ENCODE measurements around the gene CDKAL1.
"Not testable (repeated sequence)": the region's sequence is repeated elsewhere in the genome, so short reads cannot be mapped to it uniquely, and the experiment has no call there.

CDKAL1 gene

DNA sequence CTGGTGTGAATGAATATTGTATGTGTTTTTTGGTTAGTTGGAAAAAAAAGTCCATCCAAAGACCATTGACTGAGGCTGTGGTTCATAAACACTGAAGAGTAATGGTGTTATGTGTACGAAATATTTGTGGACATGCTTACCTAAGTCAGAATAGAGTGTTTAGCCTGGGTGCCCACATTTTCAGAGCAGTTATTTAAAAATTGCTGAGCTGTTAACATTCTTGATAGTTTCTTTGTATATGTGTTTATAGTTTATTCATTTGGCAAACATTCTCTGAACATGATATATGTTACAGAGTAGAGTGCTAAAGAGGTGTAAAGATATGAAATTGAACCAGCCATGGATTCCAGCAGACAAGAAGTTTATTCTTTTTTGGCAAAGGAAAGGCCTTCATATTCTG, 20.6 kb downstream of the CDKAL1 start:
- no peak for DNase-seq

DNA sequence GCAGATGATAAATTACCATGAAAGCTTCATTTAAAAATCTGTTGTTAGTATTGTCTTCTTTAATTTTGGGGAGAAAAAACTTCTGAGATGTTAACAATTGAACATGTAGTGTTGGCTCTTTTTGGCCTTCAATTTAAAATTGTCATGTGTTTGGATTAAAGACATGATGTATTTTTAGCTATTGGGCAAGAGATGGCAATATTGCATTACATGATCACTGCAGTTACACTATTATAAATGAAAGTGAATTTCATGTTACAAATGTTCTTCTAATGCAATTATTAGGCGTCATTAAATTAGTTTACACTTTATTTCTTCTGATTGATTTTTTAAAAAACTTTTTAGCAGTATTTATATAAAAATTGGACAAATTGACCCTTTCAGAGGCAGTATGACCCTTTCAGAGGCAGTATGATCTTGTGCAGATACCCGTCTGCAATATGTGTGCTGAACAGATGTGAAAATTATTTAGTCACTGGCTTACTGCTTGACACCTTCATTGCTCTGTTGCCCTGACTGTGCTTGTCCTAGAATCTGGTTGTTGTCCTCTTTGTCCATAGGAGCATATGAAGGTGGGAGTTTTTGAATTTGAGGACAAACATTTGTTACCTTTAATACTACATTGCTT, 25.8 kb downstream of the CDKAL1 start:
- no peak for DNase-seq

DNA sequence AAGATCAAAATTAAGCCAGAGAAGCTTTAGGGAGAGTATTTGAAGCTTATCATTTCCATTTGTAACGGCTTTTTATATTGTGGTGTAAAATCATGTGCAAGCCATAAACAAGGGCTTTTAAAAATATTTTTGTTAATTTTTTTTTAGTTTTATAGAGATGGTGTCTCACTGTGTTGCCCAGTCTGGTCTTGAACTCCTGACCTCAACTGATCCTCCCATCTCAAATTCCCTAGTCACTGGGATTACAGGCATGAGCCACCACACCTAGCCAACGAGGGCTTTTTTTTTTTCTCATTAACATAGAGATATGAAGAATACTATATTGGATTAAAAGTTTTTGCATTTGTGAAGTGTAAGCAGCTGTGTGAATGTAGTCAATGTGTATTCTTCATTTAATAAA, 29.1 kb downstream of the CDKAL1 start:
- DNase-seq: no peak

DNA sequence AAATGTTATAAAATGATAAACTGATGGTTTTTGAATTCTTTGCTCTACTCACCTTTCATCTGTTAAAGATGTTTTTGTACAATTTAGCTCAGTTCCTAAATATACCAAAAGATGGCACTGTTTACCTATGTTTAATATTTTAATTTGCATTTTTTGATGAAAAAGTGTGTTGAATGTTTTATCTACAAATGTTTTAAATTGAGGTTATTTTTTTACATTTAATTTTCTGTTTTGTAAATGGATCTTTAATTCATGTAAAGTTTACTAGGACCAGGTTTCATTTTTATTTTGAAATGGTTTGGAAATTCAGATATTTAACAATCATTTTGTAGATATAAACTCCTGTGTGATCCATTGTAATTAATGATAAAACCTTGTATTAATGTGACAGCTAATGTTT, 30.0 kb downstream of the CDKAL1 start:
- no peak for DNase-seq

DNA sequence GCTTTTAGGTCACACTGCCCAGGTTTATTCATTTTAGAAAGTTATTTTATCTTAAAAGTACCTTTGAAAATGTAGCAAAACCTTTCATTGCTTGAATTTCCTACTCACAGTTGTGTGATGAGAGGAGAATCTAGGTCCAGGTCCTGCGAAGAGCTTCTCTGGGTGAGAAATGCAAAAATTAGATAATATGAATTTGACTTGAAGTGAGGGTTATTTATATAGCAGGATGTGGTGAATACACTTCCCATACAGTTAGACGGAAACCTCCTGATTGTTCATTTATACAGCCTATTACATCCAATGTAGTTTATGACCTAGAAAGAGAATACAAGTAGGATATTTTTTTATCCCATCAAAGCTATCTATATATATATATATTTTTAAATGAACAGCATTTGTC, 30.5 kb downstream of the CDKAL1 start:
- DNase-seq: no peak

DNA sequence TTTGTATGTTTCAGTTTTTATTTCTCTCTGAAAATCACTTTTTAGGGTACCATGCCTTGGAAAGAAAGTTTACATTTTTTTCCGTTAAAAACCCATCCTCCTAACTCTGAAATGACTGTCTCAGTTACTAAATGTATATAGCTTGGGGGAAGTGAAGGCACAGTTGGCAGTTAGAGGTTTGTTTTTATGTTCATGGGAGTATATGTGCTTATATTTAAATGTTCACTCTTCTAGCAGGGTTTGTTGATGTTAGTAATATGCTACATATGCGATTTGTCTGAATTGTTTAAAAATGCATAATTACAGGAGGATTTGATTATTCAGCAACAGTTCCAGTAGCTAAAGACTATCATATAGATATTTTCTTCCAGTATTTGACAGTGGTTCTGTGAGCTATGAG, 31.1 kb downstream of the CDKAL1 start:
- no peak for DNase-seq

DNA sequence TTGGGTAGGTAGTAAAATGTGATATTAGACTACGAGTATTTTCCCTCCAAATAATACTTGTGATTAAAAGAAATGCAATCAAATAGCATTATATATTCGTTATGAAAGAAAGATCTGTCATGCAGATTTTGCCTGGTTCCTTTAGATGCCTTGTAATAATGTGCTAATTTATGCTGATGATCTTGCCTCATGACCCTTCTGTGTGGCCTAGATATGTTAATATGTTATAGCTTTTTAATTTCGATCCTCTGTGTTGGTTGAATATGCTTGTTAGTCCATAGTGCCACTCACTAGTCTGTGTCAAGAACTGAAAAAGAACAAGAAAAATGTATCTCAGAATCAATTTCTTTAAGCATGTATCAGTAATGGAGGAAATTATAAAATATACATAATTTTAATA, 31.9 kb downstream of the CDKAL1 start:
- no peak for DNase-seq

DNA sequence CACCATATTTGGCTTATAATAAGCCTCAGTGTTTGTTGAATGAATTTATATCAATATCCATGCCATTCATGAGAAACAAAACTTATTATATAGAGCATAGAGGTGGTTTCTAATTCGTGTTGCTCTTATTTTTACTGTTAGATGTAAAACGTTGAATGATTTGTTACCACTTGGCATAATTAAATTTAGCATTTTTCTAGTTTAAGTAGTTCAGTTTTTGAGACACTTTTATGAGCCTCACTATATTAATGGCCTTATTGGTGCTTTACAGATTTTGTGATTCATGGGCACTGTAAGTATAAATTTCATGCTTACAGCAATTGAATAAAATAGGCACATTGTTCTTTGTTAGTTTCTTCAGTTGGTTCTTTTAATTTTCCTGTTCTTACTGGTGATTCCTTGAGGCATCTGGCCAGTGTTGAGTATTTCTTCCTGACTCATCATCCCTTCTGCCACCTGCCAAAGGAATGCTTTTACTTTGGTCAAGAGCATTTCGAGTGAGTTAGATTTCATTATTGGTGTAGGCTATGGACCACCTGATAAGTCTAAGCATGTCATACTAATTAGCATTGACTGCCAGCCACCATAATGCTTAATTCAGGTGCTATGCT, 34.8 kb downstream of the CDKAL1 start:
- no peak for DNase-seq

DNA sequence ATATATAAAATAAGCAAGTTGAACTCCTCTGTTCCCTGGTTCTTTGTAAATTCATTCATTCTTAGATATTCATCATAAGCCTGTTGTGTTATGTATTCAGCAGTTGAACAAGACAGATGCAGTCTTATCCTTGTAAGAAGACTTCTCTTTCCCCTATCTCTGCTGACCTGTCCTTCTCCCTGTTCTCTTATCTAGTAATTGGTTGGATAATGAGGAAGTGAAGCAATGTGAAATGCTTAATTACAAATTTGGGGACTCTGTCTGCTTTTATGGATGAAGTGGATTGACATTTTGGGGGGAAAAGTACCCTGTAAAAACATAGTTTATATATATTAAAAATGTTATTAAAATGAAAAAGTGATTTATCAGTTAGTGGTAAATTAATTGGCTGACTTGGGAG, 37.0 kb downstream of the CDKAL1 start:
- DNase-seq: no peak

DNA sequence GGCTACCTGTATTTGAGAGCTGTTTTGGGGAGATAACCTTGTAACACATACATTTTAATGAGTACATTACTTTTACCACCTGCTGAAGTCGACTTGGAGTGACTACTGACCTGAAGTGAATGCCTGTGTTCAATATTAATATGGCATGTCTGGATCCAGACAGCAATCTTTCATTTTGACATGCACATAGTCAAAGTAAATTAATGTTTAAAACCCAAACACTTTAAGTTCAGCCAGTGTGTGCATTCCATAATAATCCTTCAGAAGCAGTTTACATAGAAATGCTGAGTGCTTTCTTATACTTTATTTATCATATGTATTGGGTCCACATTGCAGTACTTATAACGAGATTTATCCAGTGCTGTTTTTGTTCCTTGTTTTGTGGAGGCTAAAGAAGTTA, 38.0 kb downstream of the CDKAL1 start:
- DNase-seq: no peak

DNA sequence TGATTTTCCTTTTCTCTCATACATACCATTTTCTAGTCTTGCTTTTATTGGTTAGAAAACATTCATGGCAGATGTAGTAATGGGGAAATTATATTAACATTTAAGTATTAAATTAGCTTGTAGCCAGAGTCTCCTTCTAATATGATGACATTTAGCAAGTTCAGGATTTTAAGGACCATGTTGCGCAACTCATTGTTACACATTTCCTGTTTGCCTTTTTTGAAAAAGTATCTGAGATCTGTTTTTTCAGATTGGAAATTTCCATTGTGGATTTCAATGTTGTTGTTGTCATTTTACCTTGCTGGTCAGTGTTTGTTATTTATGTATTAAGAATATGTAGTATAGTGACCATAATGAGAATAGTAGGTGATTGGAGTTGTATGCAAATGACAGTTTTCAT, 38.7 kb downstream of the CDKAL1 start:
- no peak for DNase-seq

DNA sequence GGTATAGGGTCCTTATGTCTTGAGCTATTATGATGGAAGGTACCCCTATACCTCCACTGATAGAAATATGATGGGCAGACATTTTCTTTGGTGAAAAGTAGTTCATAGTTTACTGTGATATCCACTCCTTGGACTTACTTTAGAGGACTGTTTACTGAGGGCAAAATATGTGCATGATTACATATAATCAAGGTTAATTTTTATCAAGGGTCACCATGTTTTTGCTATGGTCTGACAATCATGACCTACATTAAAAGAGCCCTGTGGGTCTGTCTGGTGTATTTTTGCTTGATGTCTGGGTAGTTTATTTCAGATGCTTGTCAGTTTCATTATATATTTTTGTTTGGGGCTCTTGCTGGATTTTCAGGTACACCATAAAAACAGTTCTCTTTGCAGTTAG, 40.1 kb downstream of the CDKAL1 start:
- no peak for DNase-seq

DNA sequence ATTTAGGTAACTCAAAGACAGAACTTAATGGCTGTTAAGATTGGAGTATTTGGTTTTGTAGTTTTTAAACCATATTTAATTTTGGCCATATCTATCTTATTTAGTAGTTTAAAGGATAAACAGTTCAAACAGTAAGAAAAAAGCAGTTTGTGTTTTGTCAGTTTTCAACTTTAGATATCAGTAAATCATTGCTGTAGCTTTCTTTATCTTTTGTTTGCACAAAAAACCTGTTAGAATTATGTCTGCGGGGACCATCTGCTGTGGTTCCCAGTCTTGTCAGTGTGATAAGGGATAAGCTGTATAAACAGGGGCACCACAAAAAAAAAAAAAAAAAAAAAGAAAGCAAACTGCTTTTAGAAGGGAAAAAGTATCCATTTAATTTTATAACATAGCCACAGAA, 40.9 kb downstream of the CDKAL1 start:
- no peak for DNase-seq

DNA sequence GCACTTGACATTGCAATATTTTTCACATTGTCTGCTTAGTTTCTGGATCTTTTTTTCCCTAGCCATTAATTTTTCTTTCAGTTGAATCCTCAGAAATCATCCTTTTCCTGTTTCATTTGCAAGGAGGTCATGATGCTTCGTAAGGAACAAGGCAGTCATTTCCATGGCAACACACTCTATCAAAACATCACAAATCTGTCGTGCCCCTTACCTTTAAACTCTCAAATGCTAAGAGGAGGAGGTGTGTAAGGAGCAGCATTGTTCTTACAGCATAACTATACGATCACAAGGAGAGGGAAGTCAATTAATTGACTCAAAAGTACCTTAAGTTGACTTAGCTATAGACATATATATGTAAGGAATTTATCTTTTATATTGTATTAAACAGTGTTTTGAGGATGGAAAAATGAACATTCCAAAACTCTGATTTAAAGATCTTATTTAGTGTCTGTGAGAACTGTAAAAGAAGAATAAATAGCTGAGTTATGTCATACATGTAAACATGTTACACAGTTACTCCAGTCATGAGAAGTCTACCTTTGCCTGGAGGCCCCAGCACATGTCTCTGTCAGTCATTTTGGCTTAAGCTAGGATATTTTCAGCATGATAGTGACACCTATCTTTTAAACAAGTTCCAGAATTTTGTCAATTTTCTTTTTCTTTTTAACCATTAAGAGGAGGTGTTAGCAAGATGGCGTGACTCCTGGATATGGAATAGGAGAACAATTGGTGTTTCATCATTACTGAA, 41.6 kb downstream of the CDKAL1 start:
- DNase-seq: no peak

DNA sequence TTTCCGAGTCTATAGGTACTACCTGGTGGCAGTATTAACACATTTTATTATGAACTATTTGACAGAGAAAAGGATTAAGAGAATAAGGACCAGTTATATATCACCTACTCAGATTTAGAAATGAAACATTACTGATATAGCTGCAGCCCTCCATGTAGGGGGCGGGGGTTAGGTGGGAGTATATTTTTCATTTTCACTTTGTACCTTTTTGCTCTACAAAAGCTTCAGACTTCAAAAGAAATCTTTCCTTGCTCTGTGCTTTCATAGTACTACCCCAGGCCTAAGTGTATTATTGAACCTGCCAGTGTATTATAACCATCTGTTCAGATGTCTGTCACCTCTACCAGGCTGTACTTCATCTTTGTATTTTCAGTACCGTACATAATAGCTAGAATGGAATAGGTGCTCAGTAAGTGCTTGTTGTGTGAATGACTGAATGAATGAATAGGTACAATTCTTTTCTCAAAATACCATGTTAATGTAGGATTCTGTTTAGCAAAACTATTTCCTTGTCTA, 43.0 kb downstream of the CDKAL1 start:
- DNase-seq: no peak

DNA sequence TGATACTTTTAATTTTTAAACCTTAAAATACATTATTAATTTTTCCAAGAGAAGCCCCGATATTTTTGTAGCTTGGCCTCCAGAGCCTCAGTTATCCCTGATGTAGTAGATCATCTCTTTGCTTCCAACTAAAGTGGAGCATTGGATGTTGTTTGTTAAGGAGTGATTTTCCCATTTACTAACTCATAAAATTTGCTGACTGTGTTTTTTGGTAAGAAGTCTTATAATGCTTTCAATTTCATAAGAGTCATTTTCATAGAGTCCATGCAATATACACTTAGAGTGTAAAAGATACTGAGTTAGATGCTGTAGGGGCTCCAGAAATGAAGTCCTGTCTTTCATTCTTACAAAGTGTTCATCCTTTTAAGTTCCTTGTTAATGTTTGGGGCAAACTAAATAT, 46.8 kb downstream of the CDKAL1 start:
- no peak for DNase-seq

DNA sequence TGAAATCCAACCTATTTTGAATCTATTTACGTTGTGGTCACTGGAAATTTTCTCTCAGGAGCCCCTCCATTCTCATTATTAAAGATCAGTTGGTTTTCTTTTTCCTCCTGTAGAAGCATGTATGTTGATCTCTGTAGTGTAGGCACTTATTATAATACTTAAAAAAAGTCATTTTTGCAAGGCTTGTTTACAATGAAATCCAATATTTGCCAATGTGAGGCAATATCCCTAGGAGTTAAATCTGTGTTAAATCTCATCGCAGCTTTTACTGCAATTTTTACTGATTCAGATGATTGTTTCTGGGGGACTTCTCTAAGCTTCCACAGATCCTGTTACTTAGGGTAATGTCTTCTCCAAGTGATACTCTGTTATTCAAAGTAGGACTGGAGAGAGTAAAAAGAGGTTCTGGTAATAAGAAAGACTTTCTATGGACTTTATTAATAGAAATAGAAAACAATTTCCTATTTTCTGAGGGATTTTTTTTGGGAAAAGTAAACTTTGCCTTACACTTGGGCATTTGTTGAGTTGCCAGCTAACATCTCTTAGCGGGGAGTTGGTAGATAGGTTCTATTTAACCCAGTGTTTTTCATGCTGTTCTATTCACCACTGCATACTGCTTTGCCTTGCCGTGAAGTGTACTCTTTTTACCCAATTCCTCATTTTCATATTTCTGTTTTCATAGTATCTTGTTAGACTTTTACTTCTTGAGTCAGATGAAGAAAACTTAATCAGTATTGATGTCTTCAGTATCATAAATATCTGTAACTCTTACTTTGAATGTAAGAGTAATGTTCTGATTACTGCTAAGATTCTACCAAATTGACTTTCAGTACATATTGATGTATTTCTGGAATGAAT, 48.6 kb downstream of the CDKAL1 start:
- DNase-seq: no peak

DNA sequence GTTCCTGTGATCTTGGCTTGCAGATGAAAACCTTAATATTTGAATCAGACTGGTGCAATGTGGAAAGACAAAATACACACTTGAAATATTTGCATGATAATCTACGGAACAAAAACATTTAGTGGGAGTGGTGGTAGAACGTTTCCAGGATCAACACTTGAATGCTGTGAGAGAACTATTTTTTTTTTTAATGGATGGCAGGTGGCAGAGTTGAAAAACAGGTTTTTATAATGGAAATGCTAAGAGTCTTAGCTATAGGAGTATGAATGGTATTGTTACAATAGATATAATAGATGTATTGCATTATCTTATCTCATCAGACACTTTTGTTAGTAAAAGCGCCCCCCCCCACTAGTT, 49.2 kb downstream of the CDKAL1 start:
- DNase-seq: no peak

DNA sequence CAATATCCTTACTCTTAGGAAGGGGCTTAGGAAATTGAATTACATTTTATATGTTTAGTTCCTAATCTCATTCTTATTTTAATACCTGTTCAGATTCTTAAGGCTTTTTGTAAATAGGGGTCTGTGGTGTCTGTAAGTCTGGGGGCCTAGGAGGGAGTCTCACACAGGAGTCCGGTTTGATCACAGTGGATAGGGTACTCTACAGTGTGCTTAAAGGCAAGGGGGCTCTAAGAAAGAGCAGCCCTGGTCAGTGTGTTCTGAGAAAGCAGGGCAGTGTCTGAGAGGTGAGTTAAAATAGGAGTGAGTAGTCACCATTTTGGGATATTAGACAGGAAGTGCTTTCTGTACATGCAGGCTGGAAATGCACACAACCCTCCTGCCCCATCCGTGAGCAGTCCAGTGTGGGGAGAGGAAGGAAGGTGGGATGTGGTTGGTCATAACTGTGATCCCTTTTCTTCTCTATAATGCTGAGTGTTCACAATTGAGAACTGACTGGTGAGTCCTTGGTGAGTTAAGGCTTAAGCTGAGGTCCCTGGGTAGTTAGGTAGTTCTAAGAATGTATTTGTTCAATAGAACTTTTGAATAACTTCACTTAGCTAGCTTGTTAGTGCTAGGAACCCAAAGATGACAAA, 50.0 kb downstream of the CDKAL1 start:
- DNase-seq: no peak

DNA sequence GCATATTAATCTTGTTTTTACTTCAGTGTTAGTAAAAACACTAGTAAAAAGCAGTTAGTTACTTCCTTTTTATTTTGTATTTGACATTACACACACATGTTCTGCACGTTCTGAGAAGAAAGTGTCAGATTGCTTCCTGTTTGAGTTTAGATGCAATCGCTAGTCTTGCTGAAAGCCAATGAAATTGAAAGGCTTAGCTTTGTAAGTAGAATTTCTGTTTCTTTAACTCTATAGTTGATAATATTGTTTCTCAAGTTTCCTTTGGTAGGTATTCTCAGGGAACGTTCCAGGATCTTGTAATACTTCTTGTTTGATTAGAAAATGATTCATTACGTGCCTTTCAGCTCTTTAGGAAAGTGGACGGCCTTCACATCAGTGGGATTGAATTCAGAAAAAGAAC, 55.0 kb downstream of the CDKAL1 start:
- DNase-seq: no peak

DNA sequence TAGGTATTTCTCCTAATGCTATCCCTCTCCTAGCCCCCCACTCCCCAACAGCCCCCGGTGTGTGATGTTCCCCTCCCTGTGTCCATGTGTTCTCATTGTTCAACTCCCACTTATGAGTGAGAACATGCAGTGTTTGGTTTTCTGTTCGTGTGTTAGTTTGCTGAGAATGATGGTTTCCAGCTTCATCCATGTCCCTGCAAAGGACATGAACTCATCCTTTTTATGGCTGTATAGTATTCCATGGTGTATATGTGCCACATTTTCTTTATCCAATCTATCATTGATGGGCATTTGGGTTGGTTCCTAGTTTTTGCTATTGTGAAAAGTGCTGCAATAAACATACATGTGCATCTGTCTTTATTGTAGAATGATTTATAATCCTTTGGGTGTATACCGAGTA, 56.2 kb downstream of the CDKAL1 start:
- DNase-seq: not testable (repeated sequence)

DNA sequence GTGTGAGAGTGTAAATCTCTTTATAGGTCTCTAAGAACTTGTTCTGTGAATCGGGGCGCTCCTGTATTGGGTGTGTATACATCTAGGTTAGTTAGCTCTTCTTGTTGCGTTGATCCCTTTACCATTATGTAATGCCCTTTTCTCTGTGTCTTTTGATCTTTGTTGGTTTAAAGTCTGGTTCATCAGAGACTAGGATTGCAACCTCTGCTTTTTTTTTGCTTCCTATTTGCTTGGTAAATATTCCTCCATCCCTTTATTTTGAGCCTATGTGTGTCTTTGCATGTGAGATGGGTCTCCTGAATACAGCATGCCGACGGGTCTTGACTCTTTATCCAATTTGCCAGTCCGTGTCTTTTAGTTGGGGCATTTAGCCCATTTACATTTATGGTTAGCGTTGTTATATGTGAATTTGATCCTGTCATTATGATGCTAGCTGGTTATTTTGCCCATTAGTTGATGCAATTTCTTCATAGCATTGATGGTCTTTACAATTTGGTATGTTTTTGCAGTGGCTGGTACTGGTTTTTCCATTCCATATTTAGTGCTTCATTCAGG, 60.1 kb downstream of the CDKAL1 start:
- not testable (repeated sequence) for DNase-seq

All from activated CD4-positive, alpha-beta T cell treated with anti-CD3 and anti-CD28 coated beads for 48 hours (primary cell).